Esophagus (tissue), 2 donors: ENCODE measurements around the gene RACGAP1. TPM values are rescaled to one million over a fixed set of nuclear protein-coding genes. Genes with fewer than 3 reads are reported as not detected.

Source experiments
- H3K27ac ChIP-seq, 2 donors: one replicate each; pipeline ENCODE4 v1.5.1; 2013; ENCODE audit warnings: low read depth in 2 of 2, mild to moderate bottlenecking in 2 of 2, inconsistent platforms in 1 of 2, low read length in 1 of 2, moderate library complexity in 1 of 2
- H3K27me3 ChIP-seq, 2 donors: one replicate each; pipeline ENCODE4 v1.6.1; 2013; ENCODE audit warnings: low read length in 2 of 2, control low read depth in 1 of 2, mild to moderate bottlenecking in 1 of 2; ENCODE audit not compliant: insufficient read depth in 2 of 2, control insufficient read depth in 1 of 2
- H3K36me3 ChIP-seq, 2 donors: one replicate each; pipeline ENCODE4 v1.6.1; 2013; ENCODE audit warnings: low read length in 1 of 2; ENCODE audit not compliant: control insufficient read depth in 2 of 2, insufficient read depth in 2 of 2
- H3K4me1 ChIP-seq, 2 donors: one replicate each; pipeline ENCODE4 v1.6.1; 2013; ENCODE audit warnings: low read length in 1 of 2; ENCODE audit not compliant: control insufficient read depth in 2 of 2, insufficient read depth in 2 of 2
- H3K4me3 ChIP-seq, 2 donors: one replicate each; pipeline ENCODE4 v1.5.1; 2013; ENCODE audit warnings: low read length in 2 of 2, mild to moderate bottlenecking in 2 of 2, low read depth in 1 of 2, moderate library complexity in 1 of 2
- H3K9me3 ChIP-seq, 2 donors: one replicate each; pipeline ENCODE4 v1.6.1; 2013; ENCODE audit warnings: mild to moderate bottlenecking in 2 of 2, low read depth in 1 of 2, low read length in 1 of 2, moderate library complexity in 1 of 2; ENCODE audit not compliant: control insufficient read depth in 2 of 2, insufficient read depth in 1 of 2
- WGBS, 2 donors: extraction: QIAGEN DNeasy Blood & Tissue Kit; methylation state at CpG; one replicate each; pipeline ENCODE4 v1.1.7; 2013; 5-methylcytosine and 5-hydroxymethylcytosine counted together
- polyA plus RNA-seq, 2 donors: library from polyadenylated mRNA; stranded (reverse); fragments of 200-250 nt; gene quantifications; one replicate each; pipeline ENCODE4 v1.2.3, GENCODE V29; 2013
- donor health status: healthy with polysubstance abuse.
- donor health status: Bipolar disorder and iron deficiency.

The RACGAP1 gene
- polyA plus RNA-seq, 2 donors = 6.0 to 16.8 TPM

DNA sequence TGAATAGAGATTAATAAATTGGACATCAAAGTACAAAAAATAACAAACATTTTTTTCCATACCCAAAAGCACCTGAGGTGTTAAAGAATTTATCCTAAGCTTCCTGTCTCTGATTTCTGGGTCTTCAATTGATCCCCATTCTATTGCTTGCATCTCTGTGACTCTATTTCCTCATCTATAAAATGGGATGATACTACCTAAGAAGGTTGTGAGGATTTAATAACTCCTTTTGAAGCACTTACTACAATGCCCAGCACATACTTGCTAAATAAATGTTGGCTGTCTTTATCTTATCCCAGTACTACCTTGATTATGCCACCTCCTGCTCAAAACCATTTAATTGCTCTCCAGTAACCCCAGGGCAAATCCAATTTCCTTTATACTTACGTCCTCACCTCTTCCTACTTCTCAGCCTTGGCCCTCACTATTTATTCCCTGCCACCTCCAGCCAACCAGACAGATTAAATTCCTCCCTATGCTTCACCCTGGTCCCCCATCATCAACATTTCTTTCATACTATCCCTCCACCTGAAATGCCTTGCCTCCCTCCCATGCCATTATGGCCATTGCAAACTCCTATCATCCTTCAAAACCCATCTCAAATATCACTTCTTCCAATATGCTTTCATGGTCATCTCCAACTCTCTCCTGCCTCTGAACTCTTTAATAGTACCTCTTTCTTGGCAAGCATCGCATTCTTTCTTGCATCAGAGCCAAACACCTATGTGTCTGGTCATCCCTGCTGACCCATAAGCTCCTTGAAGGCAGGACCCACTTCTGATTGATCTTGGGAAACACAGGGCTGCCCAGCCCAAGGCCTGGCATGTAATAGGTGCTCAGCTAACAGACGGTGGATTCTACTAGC, 24.2 kb upstream of the RACGAP1 start:
- 81 to 87% methylated on average over 3 of the region's 3 CpGs for WGBS, 2 donors
- H3K4me3 ChIP-seq = no peak overlapping the region
- H3K27me3 ChIP-seq = no peaks in the 10 kb centered on the region
- H3K36me3 ChIP-seq = no peaks in the 10 kb centered on the region
- no peaks in the 10 kb centered on the region for H3K4me1 ChIP-seq
- no peaks in the 10 kb centered on the region for H3K9me3 ChIP-seq
- H3K27ac ChIP-seq = no peak overlapping the region

DNA sequence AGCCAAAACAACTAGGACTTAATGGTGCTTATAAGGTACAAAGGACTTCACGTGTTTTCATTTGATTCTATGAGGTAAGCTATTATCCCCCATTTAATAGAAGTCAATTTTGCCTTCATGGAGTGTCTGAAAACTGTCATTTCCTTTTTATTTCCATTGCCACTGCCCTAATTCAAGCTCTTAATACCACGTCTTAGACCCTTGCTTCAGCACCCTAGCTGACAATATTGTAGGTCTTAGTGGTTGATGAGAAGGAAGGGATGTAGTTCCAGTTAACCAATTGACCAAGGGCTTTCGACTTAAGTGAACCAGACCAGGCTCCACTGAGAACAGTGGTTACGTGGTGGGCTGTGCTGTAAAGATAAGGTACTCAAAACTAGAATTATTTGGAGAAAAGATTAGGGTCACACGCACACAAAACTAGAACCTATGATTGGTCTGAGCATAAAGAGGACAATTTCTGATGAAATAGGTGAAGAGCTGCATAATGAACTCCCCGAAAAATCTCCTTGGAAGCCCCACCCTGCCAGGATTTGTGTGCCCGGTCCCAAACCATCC, 22.5 kb upstream of the RACGAP1 start:
- Histone ChIP-seq H3K4me1 (no peaks in the 10 kb centered on the region), H3K27ac (no peak overlapping the region), H3K9me3 (no peaks in the 10 kb centered on the region), H3K36me3 (no peaks in the 10 kb centered on the region), H3K27me3 (no peaks in the 10 kb centered on the region), H3K4me3 (no peak overlapping the region)
- 90% methylated on average over 7 of the region's 7 CpGs for whole genome bisulfite sequencing, 2 donors

DNA sequence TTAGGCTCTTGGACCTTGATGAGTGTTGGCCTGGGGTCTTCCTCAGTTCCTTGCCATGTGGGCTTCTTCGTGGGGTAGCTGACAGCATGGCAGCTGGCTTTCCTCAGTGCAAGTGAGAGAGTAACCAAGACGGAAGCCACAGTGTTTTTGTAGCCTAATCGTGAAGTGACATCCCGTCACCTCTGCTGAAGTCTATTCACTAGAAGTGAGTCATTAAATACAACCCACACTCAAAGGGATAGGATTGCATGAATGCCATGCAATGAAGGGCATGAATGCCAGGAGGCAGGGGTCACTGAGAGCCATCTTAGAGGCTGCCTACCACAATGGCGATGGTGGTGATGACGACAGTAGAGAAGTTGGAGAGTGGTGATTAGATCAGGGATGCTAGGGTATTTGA, 18.6 kb upstream of the RACGAP1 start:
- Histone ChIP-seq H3K27ac (no peak overlapping the region), H3K36me3 (no peaks in the 10 kb centered on the region), H3K9me3 (no peaks in the 10 kb centered on the region), H3K4me1 (no peaks in the 10 kb centered on the region), H3K4me3 (no peak overlapping the region), H3K27me3 (no peaks in the 10 kb centered on the region)
- WGBS, 2 donors = 76 to 81% methylated on average over 6 of the region's 6 CpGs

DNA sequence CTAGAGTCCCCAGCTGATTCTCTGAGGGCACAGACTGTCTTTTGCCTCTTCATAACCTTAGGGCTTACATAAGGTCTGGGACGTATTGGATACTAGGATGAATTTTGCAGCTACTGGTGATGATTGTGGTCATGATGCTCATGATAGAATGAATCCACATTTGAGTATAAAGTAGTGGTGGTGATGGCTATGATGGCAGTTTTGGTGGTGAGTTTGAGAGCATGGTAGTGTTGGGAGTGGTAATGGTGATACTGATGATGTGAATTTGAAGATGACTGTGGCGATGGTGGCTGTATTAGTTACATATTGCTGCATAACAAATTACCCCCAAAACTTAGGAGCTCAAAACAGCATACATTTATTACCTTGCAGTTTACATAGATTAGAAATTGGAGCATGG, 18.0 kb upstream of the RACGAP1 start:
- Histone ChIP-seq H3K36me3 (no peaks in the 10 kb centered on the region), H3K4me3 (no peak overlapping the region), H3K9me3 (no peaks in the 10 kb centered on the region), H3K27me3 (no peaks in the 10 kb centered on the region), H3K4me1 (no peaks in the 10 kb centered on the region), H3K27ac (no peak overlapping the region)
- 91 to 95% methylated on average over 2 of the region's 2 CpGs for WGBS, 2 donors

DNA sequence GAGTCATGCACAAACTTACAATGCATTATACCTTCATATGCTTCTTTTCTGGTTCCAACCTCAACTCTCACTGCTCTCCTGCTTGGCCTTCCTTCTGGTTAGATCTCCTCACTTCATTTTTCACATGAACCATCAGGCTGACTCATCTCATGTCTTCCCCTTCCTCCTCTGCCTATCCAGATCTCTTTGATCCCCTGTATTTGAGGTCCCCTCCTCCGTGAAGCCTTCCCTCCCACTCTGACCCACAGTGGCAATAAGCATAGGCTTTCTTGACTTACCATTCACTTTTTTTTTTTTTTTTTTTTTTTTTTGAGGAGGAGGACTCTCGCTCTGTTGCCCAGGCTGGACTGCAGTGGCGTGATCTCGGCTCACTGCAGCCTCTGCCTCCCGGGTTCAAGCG, 17.4 kb upstream of the RACGAP1 start:
- WGBS, 2 donors = 84 to 92% methylated on average over 6 of the region's 6 CpGs
- H3K27ac ChIP-seq = no peak overlapping the region
- no peak overlapping the region for H3K4me3 ChIP-seq
- H3K27me3 ChIP-seq = no peaks in the 10 kb centered on the region
- H3K36me3 ChIP-seq = no peaks in the 10 kb centered on the region
- H3K9me3 ChIP-seq = no peaks in the 10 kb centered on the region
- H3K4me1 ChIP-seq = no peaks in the 10 kb centered on the region

DNA sequence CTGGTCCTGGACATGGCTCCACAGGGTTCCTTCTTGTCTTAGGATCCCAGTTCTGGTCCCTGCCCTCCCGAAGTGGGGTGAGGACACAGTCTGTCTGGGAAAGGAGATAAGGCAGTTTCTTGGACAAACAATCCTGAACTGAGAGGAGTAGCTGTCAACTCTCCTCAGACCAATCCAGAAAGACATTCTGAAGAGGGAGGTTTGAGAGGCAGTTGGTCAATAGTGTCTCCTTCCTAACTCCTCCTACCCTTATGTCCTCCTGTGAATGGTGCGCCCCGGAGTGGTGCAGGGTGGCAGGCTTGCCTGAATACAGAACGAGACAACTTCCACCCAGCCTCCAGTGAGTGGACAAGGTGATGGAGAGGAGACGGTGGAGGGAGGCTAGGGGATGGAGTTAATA, 16.7 kb upstream of the RACGAP1 start:
- Histone ChIP-seq H3K4me3 (no peak overlapping the region), H3K4me1 (no peaks in the 10 kb centered on the region), H3K27ac (no peak overlapping the region), H3K36me3 (no peaks in the 10 kb centered on the region), H3K27me3 (no peaks in the 10 kb centered on the region), H3K9me3 (no peaks in the 10 kb centered on the region)
- 86 to 91% methylated on average over 5 of the region's 5 CpGs for WGBS, 2 donors

DNA sequence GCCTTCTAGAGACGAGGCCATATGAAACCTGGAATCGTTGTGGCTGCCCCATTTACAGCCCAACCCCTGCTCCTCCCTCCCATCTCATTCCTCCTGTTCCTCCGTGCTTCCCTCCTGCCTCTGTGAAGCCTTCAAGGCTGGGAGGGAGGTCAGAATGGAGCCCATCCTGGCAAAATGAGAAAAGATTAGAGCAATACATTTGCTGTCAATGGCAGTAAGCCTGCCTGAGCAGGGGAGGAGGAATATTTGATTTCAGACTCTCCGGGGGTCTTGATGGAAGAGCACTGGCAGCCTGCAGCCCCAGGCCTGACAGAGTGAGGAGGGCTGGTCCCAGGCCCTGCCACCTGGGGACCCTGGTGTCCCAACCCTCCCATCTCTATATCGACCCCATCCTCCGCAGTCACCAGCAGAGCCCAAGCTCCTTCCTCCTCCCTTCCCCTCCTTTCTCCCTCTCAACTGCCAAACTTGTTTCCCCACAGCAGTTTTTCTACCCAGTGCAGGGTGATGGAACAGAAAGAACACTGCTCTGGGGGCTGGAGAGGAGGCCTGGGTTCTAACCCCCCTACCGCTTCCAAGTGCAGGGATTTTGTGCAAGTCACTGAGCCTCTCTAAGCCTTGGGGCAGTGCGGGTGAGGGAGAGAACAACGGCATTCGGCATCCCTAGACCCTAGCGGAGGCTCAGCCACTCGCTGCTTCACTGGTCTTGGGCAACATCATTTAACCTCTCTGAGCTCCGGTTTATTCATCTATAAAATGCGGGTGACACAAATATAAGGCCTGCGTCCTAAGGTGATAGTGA, 16.0 kb upstream of the RACGAP1 start:
- no peak overlapping the region for H3K4me3 ChIP-seq
- H3K9me3 ChIP-seq = no peaks in the 10 kb centered on the region
- no peaks in the 10 kb centered on the region for H3K4me1 ChIP-seq
- no peaks in the 10 kb centered on the region for H3K27me3 ChIP-seq
- H3K27ac ChIP-seq = no peak overlapping the region
- H3K36me3 ChIP-seq = no peaks in the 10 kb centered on the region
- WGBS, 2 donors = 85 to 86% methylated on average over 15 of the region's 15 CpGs

DNA sequence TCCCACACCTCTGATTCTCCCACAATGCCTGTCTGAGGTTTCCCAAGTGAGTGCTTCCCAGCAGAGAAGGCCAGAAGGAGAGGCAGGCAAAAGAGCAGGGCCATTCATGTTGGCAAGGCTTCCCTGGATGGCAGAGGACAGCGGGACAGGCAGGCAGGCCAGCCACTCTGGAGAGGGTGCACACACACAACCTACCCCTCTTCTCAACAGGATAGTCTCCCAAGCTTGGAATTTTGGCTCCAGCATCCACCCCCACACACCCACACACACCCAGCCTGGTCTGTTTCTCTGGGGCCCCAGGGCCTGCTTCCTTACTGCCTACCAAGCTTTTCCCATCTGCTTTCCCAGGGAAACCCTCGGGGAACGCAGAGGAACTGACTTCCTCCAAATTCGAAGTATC, 15.4 kb upstream of the RACGAP1 start:
- no peak overlapping the region for H3K4me3 ChIP-seq
- no peaks in the 10 kb centered on the region for H3K36me3 ChIP-seq
- H3K4me1 ChIP-seq = no peaks in the 10 kb centered on the region
- H3K27ac ChIP-seq = no peak overlapping the region
- no peaks in the 10 kb centered on the region for H3K9me3 ChIP-seq
- H3K27me3 ChIP-seq = no peaks in the 10 kb centered on the region
- WGBS, 2 donors = 71 to 74% methylated on average over 4 of the region's 4 CpGs

DNA sequence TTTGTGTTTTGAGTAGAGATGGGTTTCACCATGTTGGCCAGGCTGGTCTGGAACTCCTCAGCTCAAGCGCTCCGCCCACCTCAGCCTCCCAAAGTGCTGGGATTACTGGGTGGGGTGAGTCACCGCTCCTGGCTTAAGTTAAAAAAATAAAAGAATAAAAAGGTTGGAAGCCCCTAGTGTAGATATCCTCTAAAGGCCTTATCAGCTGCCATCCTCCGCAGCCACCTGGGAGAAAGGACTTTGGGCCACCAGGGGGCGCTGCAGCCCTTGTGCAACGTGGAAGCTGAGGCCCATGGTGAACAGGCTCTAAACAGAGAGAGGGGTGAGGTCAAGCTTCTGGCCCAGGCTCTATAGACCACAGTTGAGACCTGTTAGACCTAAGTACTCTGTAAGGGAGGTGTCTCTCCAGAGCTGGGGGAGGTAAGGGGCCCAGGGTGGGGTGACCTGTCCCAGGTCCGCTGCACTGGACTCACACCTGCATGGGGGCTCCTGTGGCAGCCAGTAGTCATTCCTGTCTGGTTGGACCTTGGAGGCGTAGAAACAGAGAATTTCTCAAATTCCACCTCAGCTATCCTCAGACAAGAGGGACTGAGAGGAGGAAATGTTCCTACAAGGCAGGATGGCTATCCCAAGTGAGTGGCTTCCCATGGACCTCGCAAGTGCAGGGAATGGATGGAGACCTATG, 14.0 kb upstream of the RACGAP1 start:
- WGBS, 2 donors = 43 to 47% methylated on average over 9 of the region's 9 CpGs
- H3K9me3 ChIP-seq = no peaks in the 10 kb centered on the region
- H3K4me1 ChIP-seq = no peaks in the 10 kb centered on the region
- H3K27ac ChIP-seq = no peak overlapping the region
- H3K27me3 ChIP-seq = no peaks in the 10 kb centered on the region
- no peaks in the 10 kb centered on the region for H3K36me3 ChIP-seq
- H3K4me3 ChIP-seq = no peak overlapping the region
